Endometrial microvascular endothelial cells (primary cell): Measurements from ENCODE around the gene WDR91. TPM values are rescaled to one million over a fixed set of nuclear protein-coding genes. Genes with fewer than 3 reads are reported as not detected.

ENCODE experiments used
- in situ Hi-C: cut with HindIII; loops from 2 replicates; pipeline ENCODE4 v1.10.0; 2017; ENCODE audit warnings: low sequenced_read_pairs, low pct_unique_long_range_greater_than_20kb; ENCODE audit errors: inconsistent ontology term
- total RNA-seq: library from RNA; depleted of rRNA; stranded (reverse); fragments of >200 nt; gene quantifications from one replicate; pipeline ENCODE4 v1.2.3, GENCODE V29; 2015; ENCODE audit errors: inconsistent ontology term

Gene WDR91
- 4.8 TPM for total RNA-seq

DNA sequence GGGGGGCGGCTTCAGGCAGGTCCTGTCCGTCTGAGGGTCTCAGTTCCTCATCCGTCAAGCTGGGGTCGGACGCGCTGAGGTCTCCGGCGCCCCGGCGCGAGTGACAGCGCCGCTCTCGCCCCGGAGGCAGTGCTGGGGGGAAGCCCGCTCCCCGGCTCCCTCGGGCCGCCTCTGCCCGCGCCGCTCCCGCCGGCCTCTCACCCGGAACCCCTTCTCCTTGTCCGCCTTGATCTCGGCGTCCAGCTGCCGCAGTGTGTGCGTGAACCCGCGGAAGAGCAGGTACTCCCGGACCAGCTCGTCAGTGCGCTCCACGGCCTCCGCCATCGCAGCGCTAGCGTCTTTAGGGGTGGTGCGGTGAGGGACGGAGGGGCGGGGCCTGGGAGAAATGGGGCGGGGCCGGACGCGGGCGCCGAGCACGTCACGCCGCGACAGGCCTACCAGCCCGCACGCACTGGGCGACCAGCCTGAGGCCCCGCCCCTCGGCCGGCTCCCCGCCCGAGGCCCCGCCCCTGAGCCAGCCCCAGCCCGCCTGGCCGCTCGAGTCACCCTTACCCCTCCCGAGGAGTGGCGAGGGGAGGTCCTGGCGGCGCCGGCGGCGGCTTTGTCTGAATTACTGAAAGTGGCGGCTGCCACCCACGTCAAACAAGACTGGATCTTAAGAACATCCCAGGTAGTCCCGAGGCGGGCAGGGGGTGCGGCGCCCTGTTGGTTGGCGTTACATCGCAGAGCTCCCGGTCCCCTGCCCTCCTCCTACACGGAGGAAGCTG lies at the start of gene WDR91:
TSS of gene WDR91 (minus strand) at position 348 of the 767 bp plus-strand sequence. CDS start at position 324, 24 bp downstream.
- in situ Hi-C loops: no loop called here

DNA sequence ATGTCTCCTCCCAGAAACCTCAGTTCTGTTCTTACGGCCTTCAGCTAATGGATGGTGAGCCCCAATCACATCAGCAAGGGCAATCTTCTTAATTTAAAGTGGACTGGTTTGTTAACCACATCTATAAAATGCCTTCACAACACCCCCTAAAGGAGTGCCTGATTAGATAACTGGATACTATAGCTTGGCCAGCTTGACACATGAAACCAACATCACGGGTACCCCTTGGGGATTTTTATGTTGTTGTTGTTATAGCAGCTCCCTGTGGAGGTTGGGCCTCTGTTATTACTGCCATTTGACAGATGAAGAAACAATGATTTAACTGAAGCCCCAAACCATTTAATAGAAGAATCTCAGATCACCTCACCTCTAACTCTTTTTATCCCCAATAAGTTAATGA lies 49.1 kb upstream of the WDR91 start:
- in situ Hi-C loops: no loop called here

DNA sequence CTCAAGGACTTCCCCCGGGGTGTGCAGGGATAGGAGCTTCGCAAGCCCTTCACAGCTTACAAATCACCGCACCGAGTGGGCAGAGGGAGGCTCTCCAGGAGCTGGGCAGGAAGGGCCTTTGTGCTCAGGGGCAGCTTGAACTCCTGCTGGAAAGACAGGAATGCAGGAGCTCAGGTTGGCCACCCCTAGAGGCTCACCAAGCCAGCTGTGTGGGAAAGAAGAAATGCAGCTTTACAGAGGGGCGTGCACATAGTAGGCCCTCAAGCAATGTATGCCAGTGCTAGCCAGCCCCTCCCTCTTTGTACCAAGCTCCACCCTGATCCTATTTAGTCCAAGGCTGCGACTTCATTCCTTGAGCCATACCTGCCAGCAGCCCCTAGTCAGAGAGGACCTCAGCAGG lies 48.4 kb upstream of the WDR91 start:
- in situ Hi-C loops: no loop called here

DNA sequence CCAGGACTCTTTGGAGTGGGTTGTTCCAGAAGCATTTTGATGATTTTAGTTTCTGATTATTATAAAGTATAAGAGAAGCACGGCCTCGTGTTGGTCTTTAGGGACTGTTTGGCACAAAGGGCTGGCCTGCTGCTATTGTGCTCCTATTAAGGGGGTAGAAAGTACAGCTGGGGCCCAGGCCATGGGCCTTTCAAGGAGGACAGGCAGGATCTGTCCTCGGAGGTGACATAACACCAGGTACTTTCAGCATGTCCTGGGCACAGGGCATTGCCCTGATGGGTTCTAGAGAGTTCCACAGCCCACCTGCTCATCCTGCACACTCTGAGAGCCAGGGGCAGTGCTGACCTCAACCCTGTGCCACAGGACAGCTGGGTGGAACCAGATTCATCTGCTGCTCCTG lies 47.3 kb upstream of the WDR91 start:
- in situ Hi-C loops: no loop called here

DNA sequence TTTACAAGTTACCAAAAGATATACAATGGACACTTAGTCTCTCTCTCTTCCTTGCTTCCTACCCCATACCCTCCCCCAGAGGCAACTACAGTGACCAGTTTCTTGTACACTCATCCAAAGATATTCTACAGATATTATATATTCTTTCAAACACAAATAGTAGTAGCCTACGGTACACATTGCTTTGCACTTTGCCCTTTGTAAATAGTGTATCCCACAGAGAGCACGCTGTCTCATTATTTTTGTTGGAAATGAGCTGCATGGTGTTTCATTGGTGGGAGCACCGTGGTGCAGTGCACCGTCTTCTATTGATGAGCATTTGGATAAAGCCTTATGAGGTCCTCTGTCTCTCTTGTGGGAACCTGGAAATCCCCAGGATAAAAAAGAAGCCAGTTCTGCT lies 46.5 kb upstream of the WDR91 start:
- in situ Hi-C loops: no loop called here

DNA sequence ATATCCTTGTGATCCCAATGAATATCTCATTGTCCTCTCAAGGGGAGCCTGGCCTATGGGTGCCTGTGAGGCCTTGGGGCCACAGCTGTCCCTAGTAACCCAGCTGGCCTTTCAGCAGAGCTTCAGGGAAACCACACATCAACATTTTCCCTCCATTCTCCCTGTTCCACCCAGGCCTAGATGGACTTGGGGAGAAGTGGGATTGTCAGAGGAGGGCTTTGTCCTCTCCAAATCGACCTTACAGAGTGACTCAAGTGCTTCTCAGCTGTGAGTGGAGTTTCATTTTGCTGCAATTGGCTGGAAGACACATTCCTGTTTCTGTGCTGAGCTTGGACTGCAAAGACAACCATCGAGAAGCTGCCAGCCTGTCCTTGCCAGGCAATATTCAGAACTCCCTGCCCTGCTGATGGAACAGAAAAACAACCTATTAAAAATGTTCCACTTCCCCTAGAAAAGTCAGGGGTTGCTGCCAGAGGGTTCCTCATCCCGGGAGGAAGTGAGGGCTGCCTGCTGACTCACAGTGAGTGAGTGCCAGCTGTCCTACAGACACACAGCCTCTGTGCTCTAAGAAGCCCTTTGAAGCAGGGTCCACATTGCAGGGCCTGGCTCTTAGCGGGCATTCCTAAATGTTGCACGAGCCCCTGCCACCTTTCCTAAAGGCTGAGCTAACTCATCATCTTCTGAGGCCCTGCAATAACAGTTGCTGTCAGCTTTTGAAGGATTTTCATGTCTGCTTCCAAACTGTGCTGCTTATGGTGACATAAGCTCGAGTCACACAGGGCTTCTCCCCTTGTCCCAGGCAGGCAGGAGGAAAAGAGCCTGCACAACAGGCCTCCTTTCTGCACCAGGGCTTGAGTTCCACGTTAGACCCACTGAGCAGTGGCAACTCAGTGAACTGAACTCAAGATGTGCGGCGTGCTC lies 42.8 kb upstream of the WDR91 start:
- in situ Hi-C loops: no loop called here

DNA sequence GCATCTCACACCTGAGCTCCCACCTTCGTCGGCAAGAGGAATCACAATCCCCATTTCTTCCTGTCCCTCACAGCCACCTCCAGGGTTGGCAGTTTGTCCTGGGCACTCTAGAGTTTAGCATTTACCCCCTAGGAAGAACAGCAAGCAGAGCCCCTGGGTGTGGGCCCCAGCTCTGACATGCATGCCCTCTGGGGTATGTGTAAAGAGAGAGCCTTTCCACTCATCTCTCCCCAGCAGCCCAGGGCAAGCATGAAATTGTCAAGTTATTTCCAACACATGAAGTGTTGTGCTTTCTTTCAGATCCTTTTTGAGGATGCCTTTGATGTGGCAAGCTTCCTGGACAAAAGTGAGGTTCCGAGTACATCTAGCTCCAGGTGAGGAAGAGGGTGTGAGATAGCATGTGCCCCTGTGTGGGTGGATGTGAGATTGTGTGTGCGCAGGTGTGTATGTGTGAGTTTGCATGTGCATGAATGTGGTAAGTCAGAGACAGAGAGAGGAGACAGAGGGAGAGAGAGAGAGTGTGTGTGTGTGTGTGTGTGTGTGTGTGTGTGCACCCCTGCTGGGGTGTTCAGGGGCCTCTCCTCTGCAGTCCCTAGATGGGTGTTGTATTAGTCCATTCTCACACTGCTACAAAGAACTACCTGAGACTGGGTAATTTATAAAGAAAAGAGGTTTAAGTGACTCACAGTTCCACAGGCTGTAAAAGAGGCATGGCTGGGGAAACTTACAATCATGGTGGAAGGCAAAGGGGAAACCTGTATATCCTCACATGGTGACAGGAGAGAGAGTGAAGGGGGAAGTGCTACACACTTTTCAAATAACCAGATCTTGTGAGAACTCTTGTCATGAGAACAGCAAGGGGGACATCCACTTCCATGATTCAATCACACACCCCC lies 40.4 kb upstream of the WDR91 start:
- in situ Hi-C loops: no loop called here

DNA sequence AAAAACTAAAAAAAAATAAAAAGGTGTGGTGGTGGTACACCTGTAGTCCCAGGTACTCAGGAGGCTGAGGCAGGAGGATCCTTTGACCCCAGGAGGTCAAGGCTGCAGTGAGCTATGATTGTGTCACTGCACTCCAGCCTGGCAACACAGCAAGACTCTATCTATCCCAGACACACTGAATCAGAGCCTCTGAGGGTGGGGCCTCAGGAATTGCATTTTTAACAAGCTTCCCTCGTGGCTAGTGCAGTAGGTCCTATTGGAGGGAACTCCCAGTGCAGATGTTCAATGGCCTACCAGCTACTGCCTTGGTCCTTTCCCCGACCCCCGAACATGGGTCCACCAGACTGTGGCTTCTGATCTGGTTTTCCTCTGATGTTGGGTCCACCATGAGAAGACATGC lies 37.2 kb upstream of the WDR91 start:
- in situ Hi-C loops: no loop called here

DNA sequence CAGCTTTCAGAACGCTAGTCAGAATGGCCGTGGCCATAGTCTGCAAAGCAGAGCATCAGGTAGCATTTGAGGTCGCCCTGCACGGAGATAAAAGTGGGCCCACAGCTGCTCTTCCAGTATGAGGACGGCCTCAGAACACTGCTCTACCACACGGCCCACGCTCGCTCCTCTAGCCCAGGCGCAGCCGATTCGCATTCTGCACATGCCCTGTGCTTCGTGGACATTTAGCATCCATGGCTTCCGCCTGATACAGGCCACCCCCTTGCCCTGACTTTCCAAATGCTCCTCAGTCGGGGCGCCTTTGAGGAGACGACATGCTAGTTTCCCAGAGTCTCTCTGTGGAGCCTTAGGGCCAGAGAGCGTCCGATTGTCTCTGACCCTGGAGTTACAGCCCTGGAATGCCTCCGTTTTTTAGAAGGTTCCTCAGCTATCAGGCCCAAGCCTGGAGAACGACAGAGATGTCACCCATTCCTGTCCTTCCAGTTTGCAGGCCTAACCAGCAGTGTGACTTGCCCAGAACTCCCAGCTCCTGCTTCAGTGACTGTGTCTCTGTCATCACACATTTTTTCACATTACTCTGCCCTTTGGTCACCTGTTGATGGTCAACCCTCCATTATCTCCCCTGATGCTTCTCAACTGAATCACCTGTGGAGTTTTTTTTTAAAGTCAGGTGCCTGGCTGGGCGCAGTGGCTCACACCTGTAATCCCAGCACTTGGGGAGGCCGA lies 36.6 kb upstream of the WDR91 start:
- in situ Hi-C loops: no loop called here

DNA sequence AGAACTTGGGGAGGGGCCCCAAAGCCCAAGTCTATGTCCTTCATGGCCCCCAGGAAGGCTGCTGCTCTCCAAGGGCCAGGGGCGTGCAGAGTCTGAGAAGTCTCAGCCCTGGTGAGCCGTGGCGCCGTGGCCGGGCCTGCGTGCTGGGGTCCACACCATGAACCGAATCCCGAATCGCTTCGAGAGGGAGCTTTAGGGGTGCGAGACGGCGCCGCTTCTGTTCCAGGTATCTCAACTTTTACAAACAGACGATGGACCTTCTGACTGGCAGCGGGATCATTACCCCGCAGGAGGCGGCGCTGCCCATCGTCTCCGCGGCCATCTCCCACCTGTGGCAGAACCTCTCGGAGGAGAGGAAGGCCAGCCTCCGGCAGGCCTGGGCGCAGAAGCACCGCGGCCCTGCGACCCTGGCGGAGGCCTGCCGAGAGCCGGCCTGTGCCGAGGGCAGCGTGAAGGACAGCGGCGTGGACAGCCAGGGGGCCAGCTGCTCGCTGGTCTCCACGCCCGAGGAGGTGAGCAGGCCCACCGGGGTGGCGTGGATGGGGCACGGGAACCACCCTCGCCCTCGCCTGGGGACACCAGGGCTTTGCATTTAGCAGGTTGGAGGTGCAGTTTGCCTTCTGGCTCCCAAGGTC lies 35.0 kb upstream of the WDR91 start:
- in situ Hi-C loops: no loop called here

DNA sequence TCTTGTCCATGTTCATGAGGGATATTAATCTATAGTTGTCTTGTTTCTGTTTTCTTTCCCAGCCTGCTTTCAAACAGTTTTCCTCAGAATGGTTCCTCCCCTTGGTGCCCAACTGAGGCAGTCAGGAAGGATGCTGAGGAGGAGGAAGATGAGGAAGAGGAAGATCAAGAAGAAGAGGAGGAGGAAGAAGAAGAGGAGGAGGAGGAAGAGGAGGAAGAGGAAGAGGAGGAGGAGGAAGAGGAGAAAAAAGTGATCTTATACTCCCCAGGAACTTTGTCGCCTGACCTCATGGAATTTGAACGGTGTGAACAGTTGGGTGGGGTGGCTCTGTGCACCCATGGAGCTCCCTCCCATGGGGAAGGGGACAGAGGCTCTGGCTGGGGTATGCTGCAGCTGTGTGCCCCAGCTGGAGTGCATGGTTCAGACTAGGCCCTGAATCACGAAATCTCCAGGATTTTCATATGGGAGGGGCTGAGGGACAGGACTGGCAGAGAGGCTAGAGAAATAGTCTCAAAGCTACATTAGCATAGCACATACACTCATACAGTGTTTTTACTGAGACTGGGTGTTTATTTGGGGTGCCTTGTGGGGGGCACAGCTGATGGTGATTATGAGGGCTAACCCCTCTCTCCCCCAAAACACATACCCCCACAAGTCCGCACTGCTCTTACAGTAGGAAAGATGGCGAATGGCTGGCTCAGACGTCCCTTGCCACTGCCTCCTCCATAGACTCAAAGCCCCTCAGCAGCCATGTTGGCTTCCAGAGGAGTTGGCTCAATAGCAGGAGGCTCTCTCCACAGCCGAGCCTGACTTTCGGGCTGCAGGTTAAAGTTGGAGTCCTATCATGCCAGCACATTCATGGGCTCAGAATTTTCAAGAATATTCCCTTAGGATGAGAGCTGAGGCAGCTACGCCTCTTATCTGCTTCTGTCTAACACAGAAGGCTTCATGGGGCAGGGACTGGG lies 34.2 kb upstream of the WDR91 start:
- in situ Hi-C loops: no loop called here

DNA sequence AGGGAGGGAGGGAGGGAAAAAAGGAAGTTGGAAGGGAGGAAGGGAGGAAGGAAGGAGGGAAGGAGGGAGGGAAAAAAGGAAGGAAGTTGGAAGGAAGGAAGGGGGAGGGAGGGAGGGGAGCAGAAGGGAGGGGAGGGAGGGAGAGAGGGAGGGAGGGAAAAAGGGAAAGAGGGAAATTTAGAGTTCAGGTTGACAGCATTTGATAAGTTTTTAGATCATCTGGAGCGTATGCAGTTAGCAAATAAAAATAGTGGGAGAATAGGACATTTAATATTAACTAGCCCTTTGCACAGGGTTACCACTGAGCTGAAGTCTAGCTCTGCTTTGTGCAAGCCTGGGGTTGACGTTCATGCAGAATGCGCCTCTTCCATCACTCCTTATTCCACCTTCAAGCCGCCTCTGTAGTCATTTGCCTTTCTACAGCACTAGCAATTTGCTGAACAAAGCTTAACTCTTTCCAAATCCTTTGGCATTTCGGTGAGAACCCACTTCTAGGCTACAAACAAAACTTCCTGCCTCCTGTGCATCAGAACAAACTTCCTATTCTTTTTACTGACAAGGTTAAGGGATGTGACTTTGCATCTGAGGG lies 30.9 kb upstream of the WDR91 start:
- in situ Hi-C loops: no loop called here

DNA sequence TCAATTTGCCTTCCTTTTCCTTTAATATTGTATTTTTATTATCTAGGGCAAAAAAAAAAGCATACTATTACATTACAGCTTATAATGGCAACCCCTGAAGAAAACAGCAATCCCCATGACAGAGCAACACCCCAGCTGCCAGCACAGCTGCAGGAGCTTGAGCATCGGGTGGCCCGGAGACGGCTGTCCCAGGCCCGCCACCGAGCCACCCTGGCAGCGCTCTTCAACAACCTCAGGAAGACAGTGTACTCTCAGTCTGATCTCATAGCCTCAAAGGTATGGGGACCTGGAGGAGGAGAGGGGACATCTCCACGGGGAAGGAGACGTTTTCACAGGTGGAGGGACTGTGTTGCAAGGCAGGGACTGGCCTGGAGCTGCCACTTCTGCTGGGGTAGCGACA lies 29.1 kb upstream of the WDR91 start:
- in situ Hi-C loops: no loop called here

DNA sequence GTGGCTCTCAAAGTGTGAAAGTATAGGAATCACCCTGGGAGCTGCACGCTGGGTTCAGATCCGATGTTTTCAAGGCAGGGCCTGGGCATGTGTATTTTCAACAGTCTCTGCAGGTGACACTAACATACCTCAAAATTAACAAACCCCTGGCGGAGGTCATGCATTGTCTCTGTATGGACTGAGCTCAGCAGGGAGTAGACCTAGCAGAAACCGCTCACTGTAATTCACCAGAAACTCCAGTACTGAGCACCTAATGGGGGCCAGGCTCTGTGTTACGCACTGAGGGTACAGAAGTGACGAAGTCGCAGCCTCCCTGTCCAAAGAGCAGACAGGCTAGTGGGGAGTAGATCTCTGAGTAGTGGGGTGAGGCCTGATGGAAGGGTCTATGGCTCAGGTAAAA lies 27.9 kb upstream of the WDR91 start:
- in situ Hi-C loops: no loop called here

DNA sequence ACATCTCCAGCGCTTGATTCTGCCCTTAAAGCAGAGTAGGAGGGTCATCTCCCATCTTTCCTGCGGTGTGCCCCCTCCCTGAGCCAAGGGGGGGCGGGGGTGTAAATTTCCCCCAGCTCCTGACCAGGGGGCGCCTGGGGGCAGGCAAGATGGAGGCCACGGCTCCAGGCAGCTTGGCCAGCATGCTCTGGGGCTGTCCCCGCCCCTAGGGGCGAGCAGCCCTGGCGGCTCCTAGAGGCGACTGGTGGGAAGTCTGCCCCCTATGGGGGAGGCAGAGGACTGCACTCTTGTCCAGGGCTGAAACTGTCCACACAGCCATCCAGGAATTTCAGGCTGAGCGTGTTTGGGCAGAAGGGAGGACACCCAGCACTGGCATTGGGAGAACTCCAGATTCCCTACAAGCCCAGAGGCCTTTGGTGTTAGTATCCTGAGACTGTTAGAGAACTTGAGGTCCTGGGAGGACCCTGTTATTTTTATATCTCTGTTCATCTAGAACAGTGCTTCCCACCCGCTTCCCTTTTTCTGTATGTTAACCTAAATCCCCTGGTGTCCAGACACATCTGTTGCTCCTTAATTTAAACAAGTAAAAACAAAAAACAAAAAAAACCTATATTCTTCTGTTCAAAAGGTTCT lies 26.9 kb upstream of the WDR91 start:
- in situ Hi-C loops: no loop called here

DNA sequence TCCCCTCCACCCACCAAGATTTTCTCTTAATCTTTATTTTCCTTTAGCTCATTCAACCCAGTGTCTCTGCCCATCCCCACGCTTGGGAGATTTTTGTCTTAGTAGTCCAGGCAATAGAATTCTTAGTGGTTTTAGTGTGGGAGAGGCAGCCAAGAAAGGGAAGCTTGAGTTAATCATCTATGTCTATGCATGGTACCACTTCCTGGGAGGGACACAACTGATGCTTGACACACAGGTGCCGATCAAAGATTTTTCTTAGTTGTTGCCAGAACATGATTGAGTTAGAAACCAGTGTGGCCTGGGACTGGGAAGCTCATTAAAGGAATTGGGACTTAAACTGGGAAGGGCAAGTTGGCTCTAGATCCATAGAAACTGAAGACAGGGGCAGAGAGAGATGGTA lies 25.4 kb upstream of the WDR91 start:
- in situ Hi-C loops: no loop called here
